ENCODE data around the gene DCHS2.

DCHS2 gene

DNA sequence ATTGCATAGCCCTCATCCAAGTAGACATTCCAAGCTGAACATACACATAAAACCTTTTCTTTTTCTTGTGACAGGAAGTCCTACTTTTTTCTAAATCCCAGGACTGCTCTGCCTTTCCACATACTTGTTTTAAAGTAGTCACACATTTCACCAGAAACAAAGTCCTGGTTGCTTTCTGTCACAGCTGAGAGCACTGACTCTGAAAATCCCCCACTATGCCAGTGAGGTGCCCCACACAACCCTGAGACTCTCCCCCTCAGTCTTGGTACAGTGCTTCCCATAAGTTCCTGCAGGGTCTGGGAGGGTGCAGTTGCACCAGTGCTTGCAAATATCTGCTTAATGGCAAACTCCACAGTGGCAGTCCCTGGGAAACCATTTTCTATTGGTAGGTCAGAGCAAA lies 84.2 kb downstream of the DCHS2 start:
- ChIA-PET POLR2A (no interaction called here), CTCF (no interaction called here)
- DNase-seq (ENCODE audit: low read depth, low spot score), result no peak
- TF ChIP-seq, protein P1, sequence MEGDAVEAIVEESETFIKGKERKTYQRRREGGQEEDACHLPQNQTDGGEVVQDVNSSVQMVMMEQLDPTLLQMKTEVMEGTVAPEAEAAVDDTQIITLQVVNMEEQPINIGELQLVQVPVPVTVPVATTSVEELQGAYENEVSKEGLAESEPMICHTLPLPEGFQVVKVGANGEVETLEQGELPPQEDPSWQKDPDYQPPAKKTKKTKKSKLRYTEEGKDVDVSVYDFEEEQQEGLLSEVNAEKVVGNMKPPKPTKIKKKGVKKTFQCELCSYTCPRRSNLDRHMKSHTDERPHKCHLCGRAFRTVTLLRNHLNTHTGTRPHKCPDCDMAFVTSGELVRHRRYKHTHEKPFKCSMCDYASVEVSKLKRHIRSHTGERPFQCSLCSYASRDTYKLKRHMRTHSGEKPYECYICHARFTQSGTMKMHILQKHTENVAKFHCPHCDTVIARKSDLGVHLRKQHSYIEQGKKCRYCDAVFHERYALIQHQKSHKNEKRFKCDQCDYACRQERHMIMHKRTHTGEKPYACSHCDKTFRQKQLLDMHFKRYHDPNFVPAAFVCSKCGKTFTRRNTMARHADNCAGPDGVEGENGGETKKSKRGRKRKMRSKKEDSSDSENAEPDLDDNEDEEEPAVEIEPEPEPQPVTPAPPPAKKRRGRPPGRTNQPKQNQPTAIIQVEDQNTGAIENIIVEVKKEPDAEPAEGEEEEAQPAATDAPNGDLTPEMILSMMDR (IDR thresholded peaks at IDR 0.05; ENCODE audit: insufficient read depth, low read length, missing control alignments), result no peak
- no peak overlapping the region for H3K4me3 ChIP-seq (ENCODE audit: low read depth, low read length)

DNA sequence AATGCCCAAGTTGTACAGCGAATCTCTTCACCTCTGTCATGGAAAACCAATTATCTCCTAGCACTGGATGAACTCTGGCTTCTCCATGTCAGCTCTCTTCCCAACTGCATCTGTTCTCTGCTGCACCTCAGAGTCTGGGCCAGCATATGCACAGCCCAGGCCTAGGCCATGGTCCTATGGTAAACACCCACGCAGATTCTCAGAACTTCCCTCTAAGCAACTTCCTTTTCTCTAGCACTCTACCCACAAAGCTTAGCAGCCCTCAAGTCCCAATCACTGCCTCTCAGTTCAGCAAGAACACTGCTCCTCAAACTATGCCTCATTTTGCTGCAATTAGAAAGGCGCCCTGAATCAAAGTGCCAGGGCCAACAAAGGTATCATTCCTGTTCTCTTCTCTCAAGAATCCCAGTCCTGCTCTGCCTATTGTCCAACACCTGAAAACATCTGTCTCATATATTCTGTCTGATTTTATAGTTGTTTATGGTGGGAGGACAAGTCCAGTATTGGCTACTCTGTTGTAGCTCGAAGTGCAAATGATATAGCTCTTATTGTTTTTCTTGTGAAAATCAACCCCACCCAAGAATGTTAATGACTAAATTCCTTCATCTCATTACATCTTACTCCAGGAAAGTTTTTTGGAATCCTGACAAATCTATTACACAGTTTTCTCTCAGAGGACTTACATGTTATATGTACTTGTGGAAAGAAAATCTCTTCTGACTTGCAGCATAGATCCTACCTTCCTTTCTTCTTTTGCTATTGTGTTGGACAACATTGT lies 85.4 kb downstream of the DCHS2 start:
- POLR2A ChIA-PET, result no interaction called here
- no peak for DNase-seq (ENCODE audit: low read depth, low spot score)
- TF ChIP-seq, protein P1 (IDR thresholded peaks at IDR 0.05; ENCODE audit: insufficient read depth, low read length, missing control alignments), result no peak

DNA sequence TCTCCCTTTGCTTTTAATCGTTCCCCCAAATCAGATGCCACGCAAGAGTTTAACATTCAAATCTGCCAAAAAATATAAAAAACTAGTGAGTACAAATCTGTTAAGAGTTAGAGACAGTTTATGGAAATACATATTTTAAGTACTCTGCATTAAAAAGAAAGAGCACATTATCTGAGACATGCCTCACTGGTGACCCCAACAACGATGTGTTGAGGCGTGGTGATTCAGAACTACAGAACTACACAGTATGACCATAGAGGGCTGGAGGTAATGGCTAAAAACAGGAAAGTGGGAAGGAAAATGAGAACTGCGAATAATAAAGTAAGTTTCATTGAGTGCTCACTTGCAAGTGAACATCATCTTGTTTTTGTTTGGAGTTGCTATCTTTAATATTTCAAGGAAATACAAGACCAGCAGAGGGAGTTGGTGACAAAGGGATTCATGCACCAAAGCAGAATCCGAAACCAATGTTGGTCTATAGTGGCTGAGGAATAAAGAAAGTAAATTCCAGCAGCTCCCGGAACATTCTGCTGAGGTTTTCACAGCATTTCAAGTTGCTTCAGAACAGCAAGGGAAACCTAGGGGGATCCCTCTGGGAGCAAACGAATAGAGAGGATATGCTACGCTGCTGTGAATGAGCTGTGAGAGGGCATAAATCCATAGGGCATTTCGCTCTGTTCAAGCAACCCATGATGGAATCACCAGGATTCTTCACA lies 92.2 kb downstream of the DCHS2 start:
- TF ChIP-seq, protein P1 (IDR thresholded peaks at IDR 0.05; ENCODE audit: insufficient read depth, low read length, missing control alignments), result no peak
- CTCF ChIA-PET, result interaction anchor here (1.2 kb wide), 1 partner anchor 130 kb away, joined by 3 read pairs; no protein-coding TSS in a partner anchor
- POLR2A ChIA-PET, result no interaction called here
- H3K4me3 ChIP-seq (ENCODE audit: low read depth, low read length), result peak overlapping the region; percentile 16; the same call in 1 of the 2 replicates
- no peak for DNase-seq (ENCODE audit: low read depth, low spot score)

More for the DNA sequence above, 85.4 kb downstream of the DCHS2 start:
- CTCF ChIA-PET, result no interaction called here
- no peak overlapping the region for H3K4me3 ChIP-seq (ENCODE audit: low read depth, low read length)

DNA sequence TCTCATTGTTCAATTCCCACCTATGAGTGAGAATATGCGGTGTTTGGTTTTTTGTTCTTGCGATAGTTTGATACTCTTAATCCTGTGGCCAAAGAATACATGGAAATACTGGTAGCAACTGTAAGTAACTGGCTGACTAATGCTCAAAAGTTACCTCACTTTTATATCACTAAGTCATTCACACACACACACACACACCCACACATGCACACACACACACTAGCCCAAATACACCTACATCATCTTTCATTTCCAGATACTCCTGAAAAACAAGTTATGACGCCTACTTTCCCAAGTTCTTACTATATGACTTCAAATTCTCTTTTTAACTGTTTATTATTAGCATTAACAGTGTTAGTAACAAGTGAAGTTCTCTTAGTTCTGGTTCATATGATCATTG lies 101.3 kb downstream of the DCHS2 start:
- DNase-seq (ENCODE audit: low read depth, low spot score), result no peak
- no peak overlapping the region for H3K4me3 ChIP-seq (ENCODE audit: low read depth, low read length)
- TF ChIP-seq, protein P1 (IDR thresholded peaks at IDR 0.05; ENCODE audit: insufficient read depth, low read length, missing control alignments), result no peak
- CTCF ChIA-PET, result no interaction called here
- POLR2A ChIA-PET, result no interaction called here

DNA sequence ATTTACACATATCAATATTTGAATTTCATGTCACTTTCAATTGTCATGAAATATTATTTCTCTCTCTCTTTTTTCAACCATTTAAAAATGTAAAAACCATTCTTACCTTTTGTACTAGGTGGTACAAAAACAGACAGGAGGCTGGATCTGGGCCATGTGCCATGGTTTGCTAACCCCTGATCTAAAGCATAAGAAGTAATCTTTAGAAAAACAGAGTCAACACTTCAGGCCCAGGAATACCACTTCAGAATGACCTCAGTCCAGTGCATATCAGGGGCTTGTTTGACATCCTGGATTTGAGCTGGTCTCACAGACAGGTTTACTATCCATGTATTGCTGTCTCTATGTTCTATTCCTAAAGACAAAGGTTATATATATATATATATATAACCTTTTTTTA lies 102.5 kb downstream of the DCHS2 start:
- ChIA-PET POLR2A (no interaction called here), CTCF (no interaction called here)
- DNase-seq (ENCODE audit: low read depth, low spot score), result no peak
- H3K4me3 ChIP-seq (ENCODE audit: low read depth, low read length), result no peak overlapping the region
- TF ChIP-seq, protein P1 (IDR thresholded peaks at IDR 0.05; ENCODE audit: insufficient read depth, low read length, missing control alignments), result no peak

DNA sequence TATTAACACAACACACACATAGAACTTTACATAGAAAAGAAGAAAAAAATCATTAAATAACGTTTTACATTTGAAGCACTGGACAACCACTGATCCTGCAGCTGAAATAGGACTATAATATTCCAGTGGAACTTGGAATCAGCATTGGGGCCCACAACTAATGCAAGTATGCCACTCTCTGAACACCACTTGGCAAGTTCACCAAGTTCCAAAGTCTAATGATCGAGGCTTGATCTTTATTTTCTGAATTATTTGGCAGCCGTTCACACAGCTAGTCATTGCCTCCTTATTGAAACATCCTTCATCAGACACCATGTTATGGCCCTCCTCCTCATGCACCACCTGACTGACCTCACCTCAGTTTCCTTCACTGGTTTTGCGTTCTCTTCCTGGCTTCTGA lies 107.6 kb downstream of the DCHS2 start:
- TF ChIP-seq, protein P1 (IDR thresholded peaks at IDR 0.05; ENCODE audit: insufficient read depth, low read length, missing control alignments), result no peak
- CTCF ChIA-PET, result no interaction called here
- POLR2A ChIA-PET, result no interaction called here
- DNase-seq (ENCODE audit: low read depth, low spot score), result no peak
- no peak overlapping the region for H3K4me3 ChIP-seq (ENCODE audit: low read depth, low read length)
